GM19239 (cell line): Measurements from ENCODE around the gene DCN.

ENCODE experiments used
- DNase-seq: peaks from one replicate; pipeline ENCODE4 v3.0.0; 2011; ENCODE audit warnings: low spot score; ENCODE audit not compliant: insufficient read length
- FAIRE-seq: peaks from 2 replicates; lab custom pipeline; 2011; peaks lifted over from hg19 to GRCh38; lab: Jason Lieb, UNC

Gene DCN

GRCh38 chr12:91105807-91106206 is 76.8 kb downstream of the DCN start:
- DNase-seq: no peak
- FAIRE-seq: no peak

- FAIRE-seq: no peak
These were observed 77.7 kb downstream of the DCN start for GRCh38 chr12:91104812-91105466.

GRCh38 chr12:91103624-91104023 is 79.0 kb downstream of the DCN start:
- FAIRE-seq (no peak), DNase-seq (no peak)

More at GRCh38 chr12:91104812-91105466, 77.7 kb downstream of the DCN start:
- no peak for DNase-seq

- no peak for DNase-seq
- FAIRE-seq: no peak
These were observed 79.5 kb downstream of the DCN start for GRCh38 chr12:91103101-91103500.

GRCh38 chr12:91100906-91101305 is 81.7 kb downstream of the DCN start:
- no peak for DNase-seq

GRCh38 chr12:91099836-91100235 is 82.8 kb downstream of the DCN start:
- no peak for FAIRE-seq

More at GRCh38 chr12:91100906-91101305, 81.7 kb downstream of the DCN start:
- FAIRE-seq: no peak

GRCh38 chr12:91099341-91099740 is 83.3 kb downstream of the DCN start:
- no peak for DNase-seq
- no peak for FAIRE-seq

More at GRCh38 chr12:91099836-91100235, 82.8 kb downstream of the DCN start:
- no peak for DNase-seq

- FAIRE-seq (no peak), DNase-seq (no peak)
These were observed 83.7 kb downstream of the DCN start for GRCh38 chr12:91098941-91099340.

GRCh38 chr12:91098461-91098860 is 84.2 kb downstream of the DCN start:
- DNase-seq (no peak), FAIRE-seq (no peak)

GRCh38 chr12:91094957-91095356 is 87.7 kb downstream of the DCN start:
- FAIRE-seq (no peak), DNase-seq (no peak)

GRCh38 chr12:91094032-91094662 is 88.5 kb downstream of the DCN start:
- no peak for FAIRE-seq
- DNase-seq: no peak

- DNase-seq: no peak
- FAIRE-seq: no peak
These were observed 89.3 kb downstream of the DCN start for GRCh38 chr12:91093341-91093740.

GRCh38 chr12:91091916-91092715 is 90.5 kb downstream of the DCN start:
- FAIRE-seq (no peak), DNase-seq (no peak)
